HG03097 (cell line): Measurements from ENCODE around the gene ALOX15B.
"Not testable (repeated sequence)": the region's sequence is repeated elsewhere in the genome, so short reads cannot be mapped to it uniquely, and the experiment has no call there.

Experiments
- ATAC-seq: cut with Tn5 transposase; IDR thresholded peaks from one replicate; pipeline ENCODE4 v1.9.1; 2021; ENCODE audit not compliant: unreplicated experiment, low FRiP score

Gene ALOX15B

GRCh38 chr17:8076502-8077266 lies 37.8 kb downstream of the ALOX15B start:
- no peak for ATAC-seq

DNA sequence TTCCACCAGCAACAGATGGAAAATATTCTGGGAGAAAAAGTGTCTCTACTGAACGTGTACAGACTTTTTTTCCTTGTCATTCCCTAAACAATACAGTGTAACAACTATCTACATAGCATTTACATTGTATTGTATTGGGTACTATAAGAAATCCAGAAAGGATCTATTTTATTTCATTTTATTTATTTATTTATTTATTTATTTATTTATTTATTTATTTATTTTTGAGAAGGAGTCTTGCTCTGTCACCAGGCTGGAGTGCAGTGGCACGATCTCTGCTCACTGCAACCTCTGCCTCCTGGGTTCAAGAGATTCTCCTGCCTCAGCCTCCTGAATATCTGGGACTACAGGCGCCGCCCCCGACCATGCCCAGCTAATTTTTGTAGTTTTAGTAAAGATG lies 39.1 kb downstream of the ALOX15B start:
- ATAC-seq: not testable (repeated sequence)

DNA sequence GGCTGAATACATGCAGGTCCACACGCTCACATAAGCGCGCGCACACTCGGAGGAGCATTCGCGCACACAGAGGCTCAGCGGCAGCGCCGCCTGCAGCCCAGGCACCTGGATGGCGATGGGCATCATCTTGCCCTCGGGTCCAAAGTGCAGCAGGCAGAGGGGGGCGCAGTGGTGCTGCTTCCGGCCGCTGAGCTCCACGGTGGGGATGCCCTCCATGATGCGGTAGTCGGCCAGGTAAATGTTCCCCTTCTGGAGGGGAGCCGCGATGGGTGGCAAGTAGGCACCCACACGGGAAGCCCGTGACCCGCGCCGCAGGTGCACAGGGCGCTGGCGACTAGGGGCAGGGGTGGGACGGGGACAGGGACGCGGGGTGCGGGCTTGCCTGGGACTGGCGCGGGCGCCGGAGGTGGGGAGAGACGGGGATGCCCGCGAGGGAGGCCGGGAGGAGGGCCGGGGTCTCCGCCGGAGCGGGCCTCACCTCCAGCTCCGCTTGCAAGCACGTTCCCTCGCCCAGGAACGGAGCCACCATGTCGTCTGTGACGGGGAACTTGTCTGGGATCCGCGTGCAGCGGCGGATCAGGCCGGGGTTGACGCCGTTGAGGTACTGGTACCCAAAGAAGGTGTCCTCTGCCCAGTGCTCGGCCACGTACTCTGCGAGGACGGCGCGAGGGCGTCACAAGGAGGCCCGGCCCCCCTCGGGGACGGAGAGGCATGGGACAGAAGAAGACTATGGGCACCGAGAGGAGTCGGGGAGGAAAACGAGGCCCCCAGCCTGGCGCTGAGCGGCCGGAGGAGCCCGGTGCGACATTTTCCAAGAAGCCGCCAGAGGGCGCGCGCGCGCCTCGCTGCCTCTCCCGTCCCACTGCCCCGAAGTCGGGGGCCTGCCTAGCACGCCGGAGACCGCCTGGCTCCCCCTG lies 40.7 kb downstream of the ALOX15B start:
- ATAC-seq: no peak

- ATAC-seq: no peak
Measured at GRCh38 chr17:8080208-8080798, 41.4 kb downstream of the ALOX15B start.

DNA sequence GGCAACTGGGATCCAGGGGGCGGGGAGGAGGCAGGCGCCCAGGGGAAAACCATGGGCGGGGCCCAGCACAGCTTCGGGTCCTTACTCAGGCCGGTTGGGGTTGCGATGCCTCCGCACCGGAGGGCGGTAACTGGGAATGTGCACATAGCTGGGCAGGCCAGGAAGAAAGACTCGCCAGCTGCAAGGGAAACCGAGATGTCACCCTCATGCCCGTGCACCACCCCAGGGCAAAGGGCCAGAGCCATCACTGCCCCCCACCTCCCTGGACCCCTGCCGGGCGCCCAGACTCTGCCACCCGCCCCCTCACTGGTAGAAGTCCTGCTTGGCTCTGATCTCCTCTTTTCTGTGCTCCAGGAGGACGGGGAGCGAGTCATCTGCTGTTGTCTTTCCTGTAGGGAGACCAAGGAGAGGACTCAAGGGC lies 42.0 kb downstream of the ALOX15B start:
- no peak for ATAC-seq

GRCh38 chr17:8081876-8082275 lies 43.0 kb downstream of the ALOX15B start:
- no peak for ATAC-seq

GRCh38 chr17:8082292-8082691 lies 43.4 kb downstream of the ALOX15B start:
- no peak for ATAC-seq

DNA sequence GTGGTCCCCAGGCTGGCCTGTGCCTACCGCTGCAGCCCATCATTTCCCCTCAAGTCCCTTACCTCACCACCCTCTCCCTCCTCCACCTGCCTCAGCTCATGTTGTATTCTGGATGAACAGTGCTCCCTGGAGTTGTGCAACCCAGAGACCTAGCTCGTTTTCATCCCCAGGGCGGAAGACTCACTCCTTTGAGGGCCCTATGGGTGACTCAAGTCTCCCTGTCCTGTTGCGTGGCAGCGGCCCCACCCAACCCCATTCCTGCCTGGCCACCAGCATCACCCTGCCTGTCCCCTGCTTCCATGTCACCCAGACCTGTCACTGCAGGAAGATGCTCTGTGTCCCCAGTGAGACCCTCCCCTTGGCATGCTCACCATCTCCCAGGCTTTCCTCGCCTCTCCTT lies 45.4 kb downstream of the ALOX15B start:
- no peak for ATAC-seq

DNA sequence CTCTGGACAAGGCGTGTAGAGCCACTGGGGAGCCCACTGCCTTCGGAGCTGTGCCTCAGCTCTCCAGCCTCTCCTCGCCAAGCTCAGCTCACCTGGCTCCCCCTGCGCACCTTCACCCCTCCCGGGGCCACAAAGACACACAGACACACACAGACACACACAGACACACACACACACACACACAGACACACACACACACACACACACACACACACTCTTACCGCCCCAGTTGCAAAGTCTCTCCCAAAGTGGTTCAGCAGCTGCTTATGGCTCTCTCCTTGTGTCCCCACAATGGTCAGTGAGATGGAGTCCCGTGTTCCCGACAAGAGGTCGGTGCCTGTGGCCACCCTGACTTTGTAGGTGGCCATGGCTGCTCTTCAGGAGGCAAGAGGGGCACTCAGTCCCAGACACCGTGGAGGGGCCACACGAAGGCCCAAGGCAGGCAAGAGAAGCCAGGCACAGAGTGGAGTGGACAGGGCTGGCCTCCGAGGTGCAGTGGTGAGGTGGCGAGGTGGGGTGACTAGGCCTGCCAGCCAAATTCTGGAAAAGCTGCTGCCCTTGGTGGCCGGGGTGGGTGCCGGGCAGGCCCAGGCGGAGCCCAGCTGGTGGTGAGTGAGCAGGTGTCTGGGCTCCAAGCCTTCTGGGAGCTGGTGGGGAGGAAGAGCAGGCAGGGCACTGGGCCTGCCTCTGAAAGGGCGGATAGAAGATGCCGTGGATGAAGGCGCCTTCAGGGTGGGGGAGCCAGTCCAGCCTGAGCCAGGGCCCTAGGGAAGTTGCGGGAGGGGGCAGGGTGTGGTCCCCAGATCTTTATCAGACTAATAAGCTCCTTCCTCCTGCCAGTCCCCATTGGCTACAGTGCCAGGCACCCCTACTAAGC lies 48.5 kb downstream of the ALOX15B start, which contains the start of gene ALOX12B:
Gene ALOX12B, minus strand, starts transcription at position 642 of the 877 bp plus-strand sequence. Its CDS starts 274 bp downstream, at position 368.
- no peak for ATAC-seq

DNA sequence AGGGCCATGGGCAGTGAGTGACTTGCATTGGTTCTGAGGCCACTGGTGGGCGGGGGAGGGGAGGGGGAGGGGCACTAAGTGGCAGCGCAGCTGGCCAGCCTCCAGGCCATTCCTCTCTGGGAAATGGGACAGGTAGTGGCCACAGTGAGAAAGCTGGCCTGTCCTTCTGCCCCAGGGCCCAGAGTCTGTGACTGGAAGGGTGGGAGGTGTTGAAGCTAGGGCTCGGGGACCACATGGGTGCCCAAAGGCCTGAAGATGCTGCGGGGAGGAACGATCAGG lies 49.0 kb downstream of the ALOX15B start:
- ATAC-seq: no peak

- no peak for ATAC-seq
Measured at GRCh38 chr17:8089728-8090127, 50.9 kb downstream of the ALOX15B start.

- peak; percentile 47 for ATAC-seq
Measured at GRCh38 chr17:8091033-8091687, 52.3 kb downstream of the ALOX15B start.

DNA sequence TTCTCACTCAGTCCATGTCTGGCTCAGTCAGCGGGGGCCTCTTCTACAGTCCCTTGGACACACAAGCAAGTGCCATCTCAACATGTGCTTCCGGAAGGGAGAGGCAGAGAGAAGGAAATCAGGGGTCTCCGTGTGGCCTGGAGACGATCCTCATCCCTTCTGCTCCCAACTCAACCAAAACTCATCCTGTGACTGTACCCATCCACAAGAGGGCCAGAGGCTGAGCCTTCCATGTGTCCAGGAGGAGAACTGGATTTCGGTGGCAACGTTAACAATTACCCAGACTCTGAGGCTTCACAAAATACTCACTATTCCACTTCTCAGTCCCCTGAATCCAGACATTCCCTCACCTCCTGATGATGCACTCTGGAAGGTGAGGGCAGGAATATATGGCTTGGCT lies 56.5 kb downstream of the ALOX15B start:
- no peak for ATAC-seq

DNA sequence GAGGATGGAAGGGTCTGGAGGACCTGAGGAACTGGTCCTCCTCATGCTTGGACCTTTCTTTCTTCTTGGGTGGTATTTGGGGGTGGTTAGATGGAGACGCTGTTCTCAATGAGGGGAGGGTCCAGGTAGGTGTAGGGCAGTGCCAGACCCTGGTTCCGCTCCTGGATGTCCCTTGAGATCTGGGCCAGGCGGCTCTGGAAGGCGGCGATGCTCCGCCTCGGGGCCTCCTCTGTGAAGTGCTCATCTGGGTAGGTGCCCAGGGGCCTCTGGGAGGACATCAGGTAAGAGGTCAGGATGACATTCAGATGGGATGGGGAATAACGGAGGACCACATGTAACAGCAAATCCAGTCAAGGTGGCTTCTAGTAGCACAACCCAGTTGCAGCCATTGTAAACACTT lies 57.7 kb downstream of the ALOX15B start:
- no peak for ATAC-seq
